NCI-H2107 treated with DMSO at 0.1 percent for 48 hours (cell line): ENCODE measurements around the gene MRPL21.

Experiments used
- DNase-seq: peaks from one replicate; lab custom pipeline; 2025; ENCODE audit not compliant: unreplicated experiment; lab: John Stamatoyannopoulos, UW

The MRPL21 gene

DNA sequence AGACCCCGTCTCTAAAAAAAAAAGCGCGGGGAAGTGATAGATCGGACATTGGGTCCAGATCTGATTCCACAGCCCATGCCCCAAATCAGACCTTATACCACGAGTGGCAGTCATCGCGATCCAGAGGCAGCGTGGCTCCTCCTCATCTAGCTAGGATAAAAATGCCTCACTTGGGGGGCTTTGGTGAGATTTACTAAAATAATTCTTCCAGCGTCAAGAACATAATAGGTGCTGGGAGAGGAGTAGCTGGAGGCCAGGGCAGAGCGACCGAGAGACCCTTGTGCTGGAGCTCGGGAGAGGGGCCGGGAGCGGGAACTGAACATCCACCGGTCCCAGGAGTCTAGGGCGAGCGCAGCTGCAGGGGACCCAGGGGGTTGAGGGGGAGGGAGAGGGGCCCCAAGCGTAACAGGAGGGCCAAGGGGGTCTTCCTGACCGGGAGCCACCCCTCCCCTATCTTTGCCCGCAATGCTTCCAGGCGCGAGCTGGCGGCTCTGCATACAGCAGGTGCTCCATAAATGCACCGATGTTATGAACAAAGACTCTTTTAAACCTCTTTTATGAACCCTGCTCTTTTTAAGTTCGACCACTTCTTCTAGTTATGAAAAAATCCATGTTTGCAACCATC is 61.1 kb downstream of the MRPL21 start:
- DNase-seq = no peak

- DNase-seq = no peak
Measured at GRCh38 chr11:68841718-68842426, 61.8 kb downstream of the MRPL21 start, which contains the start of gene CPT1A. Gene CPT1A (minus strand): TSS chr11:68841916. CDS start chr11:68815474, 26,442 bp downstream.
